ENCODE measurements around the gene ARHGAP27.

Gene ARHGAP27

GRCh38 chr17:45431531-45432404 lies 902 bp downstream of the ARHGAP27 start:
- peak in 1 of 2 donors; percentile 52 for DNase-seq (ENCODE audit: low read depth in 2 of 2, low spot score in 1 of 2)

GRCh38 chr17:45430738-45431530 lies 1.7 kb downstream of the ARHGAP27 start:
- no peak for DNase-seq (ENCODE audit: low read depth in 2 of 2, low spot score in 1 of 2)

DNA sequence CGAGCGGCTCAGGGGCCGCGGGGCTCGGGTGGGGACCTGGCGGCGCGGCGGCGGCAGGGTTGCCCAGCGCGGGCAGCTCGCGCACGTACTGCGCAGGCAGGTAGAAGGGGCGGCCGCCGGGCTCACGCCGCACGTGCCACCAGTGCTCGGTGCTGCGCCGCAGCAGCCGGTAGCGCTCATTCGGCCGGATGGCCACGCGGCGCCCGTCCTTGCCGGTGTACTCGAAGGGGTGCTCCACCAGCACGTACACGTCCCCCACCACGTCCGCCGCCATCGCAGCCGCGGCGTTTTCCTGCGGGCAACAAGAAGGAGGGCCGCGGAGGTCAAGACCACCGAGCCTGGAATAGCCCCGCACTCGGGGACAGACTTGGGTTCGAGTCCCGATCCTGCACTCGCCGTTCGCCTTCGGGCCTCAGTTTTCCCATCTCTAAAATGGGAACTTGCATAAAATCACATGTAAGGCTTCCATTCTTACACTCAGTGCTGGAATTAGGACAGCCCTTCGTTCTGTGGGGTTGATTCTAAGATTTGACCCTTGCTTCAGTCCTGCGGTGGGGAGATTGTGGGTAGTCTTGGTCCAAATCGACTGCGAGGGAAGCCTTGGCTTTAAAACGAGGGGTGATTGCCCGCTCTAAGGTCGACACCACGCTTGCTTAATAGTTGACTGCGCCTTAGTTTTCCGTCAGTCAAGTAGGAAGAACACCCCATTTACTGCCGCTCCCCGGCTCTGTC lies 2.5 kb downstream of the ARHGAP27 start:
- no peak for DNase-seq (ENCODE audit: low read depth in 2 of 2, low spot score in 1 of 2)

GRCh38 chr17:45429339-45430005 lies 3.2 kb downstream of the ARHGAP27 start:
- no peak for DNase-seq (ENCODE audit: low read depth in 2 of 2, low spot score in 1 of 2)

GRCh38 chr17:45428931-45429338 lies 3.7 kb downstream of the ARHGAP27 start:
- DNase-seq (ENCODE audit: low read depth in 2 of 2, low spot score in 1 of 2): no peak

- peak; percentile 58 to 61 for DNase-seq (ENCODE audit: low read depth in 2 of 2, low spot score in 1 of 2)
Measured at GRCh38 chr17:45428050-45428617, 4.5 kb downstream of the ARHGAP27 start.

GRCh38 chr17:45427181-45427835 lies 5.4 kb downstream of the ARHGAP27 start:
- no peak for DNase-seq (ENCODE audit: low read depth in 2 of 2, low spot score in 1 of 2)

- no peak for DNase-seq (ENCODE audit: low read depth in 2 of 2, low spot score in 1 of 2)
Measured at GRCh38 chr17:45426561-45426960, 6.1 kb downstream of the ARHGAP27 start.

GRCh38 chr17:45425984-45426413 lies 6.7 kb downstream of the ARHGAP27 start:
- DNase-seq (ENCODE audit: low read depth in 2 of 2, low spot score in 1 of 2): no peak

GRCh38 chr17:45425125-45425983 lies 7.3 kb downstream of the ARHGAP27 start:
- DNase-seq (ENCODE audit: low read depth in 2 of 2, low spot score in 1 of 2): no peak

- DNase-seq (ENCODE audit: low read depth in 2 of 2, low spot score in 1 of 2): no peak
Measured at GRCh38 chr17:45424769-45425124, 7.9 kb downstream of the ARHGAP27 start.

GRCh38 chr17:45423975-45424335 lies 8.7 kb downstream of the ARHGAP27 start:
- no peak for DNase-seq (ENCODE audit: low read depth in 2 of 2, low spot score in 1 of 2)

DNA sequence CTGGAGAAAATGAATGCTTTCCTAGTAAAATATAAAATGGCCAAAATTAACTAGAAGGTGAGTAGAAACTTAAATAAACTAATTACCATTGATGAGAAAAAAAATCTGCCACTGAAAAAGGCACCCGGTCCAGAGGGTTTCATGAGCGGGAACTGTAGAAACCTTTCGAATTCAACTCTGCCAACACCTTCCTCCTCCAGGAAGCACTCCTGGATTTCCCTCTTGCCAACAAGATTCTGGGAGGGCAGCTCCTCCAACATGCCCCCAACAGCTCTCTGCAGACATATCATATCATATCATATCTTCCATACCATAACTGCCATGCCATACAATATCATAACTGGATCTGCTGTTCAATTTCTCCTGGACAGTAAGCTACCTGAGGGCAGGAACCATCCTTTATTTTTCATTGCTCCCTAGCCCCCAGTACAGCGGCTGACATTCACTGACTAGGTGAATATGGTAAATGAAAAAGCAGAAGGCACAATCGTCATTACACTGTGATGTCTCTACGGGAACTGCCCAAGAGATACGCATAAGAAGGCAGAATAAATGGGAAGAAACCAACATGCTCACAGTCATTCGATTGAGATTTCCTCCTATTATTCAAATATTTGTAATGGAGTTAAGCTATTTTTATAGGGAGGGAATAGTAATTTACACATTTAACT lies 9.2 kb downstream of the ARHGAP27 start:
- no peak for DNase-seq (ENCODE audit: low read depth in 2 of 2, low spot score in 1 of 2)

- no peak for DNase-seq (ENCODE audit: low read depth in 2 of 2, low spot score in 1 of 2)
Measured at GRCh38 chr17:45414990-45415881, 17.4 kb downstream of the ARHGAP27 start.

- DNase-seq (ENCODE audit: low read depth in 2 of 2, low spot score in 1 of 2): no peak
Measured at GRCh38 chr17:45413498-45413923, 19.2 kb downstream of the ARHGAP27 start.

- no peak for DNase-seq (ENCODE audit: low read depth in 2 of 2, low spot score in 1 of 2)
Measured at GRCh38 chr17:45411348-45412105, 21.1 kb downstream of the ARHGAP27 start.
